Prostate gland (tissue), 2 donors: ENCODE data around the gene ARHGAP9.

Source experiments
- POLR2AphosphoS5 ChIP-seq: sonication (generic); formaldehyde crosslinking; IDR thresholded peaks from one replicate; pipeline ENCODE4 v1.6.1; 2017; ENCODE audit warnings: antibody characterized with exemption
- TF ChIP-seq, protein P1 (sequence below), 4 experiments: fragments of 200-600 bp in 2 of 4; fragments of 450-650 bp in 2 of 4; sonication (generic) in 2 of 4; IDR thresholded peaks; 1 replicate in 3 of 4; 2 replicates in 1 of 4; pipeline ENCODE4 v1.5.1; 2016 to 2019; ENCODE audit warnings: antibody characterized with exemption in 4 of 4, mild to moderate bottlenecking in 2 of 4, moderate library complexity in 2 of 4

DNA sequence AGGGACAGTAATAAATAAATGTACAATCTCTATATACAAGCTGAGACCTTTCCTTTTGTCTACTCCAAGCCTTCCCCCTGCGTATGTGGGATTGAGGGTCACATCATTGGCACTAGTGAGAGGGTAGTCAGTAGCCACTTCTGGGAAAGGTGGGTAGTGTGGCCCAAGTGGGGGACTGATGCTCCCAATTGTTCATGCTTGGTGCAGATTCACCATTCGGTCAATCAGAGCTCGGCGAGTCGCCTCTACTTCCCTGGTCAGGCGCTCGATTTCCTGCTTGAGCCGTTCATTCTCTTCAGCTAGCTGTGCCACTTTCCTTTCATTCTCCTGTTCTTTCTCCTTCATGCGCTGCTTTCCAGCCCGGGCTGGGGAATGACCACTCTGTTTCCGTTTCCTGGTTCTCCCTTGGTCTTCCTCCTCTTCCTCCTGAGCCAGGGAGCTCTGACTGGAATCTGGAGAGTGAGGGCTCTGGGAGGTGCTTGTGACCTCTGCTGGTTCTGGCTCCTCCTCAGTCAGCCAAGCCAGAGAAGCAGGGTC lies 37.0 kb upstream of the ARHGAP9 start:
- TF ChIP-seq, protein P1, sequence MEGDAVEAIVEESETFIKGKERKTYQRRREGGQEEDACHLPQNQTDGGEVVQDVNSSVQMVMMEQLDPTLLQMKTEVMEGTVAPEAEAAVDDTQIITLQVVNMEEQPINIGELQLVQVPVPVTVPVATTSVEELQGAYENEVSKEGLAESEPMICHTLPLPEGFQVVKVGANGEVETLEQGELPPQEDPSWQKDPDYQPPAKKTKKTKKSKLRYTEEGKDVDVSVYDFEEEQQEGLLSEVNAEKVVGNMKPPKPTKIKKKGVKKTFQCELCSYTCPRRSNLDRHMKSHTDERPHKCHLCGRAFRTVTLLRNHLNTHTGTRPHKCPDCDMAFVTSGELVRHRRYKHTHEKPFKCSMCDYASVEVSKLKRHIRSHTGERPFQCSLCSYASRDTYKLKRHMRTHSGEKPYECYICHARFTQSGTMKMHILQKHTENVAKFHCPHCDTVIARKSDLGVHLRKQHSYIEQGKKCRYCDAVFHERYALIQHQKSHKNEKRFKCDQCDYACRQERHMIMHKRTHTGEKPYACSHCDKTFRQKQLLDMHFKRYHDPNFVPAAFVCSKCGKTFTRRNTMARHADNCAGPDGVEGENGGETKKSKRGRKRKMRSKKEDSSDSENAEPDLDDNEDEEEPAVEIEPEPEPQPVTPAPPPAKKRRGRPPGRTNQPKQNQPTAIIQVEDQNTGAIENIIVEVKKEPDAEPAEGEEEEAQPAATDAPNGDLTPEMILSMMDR (IDR thresholded peaks at IDR 0.05) = no peak
- no peak for TF ChIP-seq POLR2AphosphoS5
